Measurements from ENCODE around the gene TMBIM6.

Gene TMBIM6

GRCh38 chr12:49811136-49811535, 69.8 kb downstream of the TMBIM6 start:
- DNase-seq (ENCODE audit: extremely low spot score, insufficient read length, low read depth) (no peak), FAIRE-seq (no peak)

- peak; percentile 5 for FAIRE-seq
- DNase-seq (ENCODE audit: extremely low spot score, insufficient read length, low read depth): no peak
Observed at GRCh38 chr12:49811961-49812401, 70.6 kb downstream of the TMBIM6 start.

- no peak for DNase-seq (ENCODE audit: extremely low spot score, insufficient read length, low read depth)
- no peak for FAIRE-seq
Observed at GRCh38 chr12:49813131-49813530, 71.8 kb downstream of the TMBIM6 start.

Data from GM18507 (cell line).